ENCODE data around the gene ATP13A5. TPM values are rescaled to one million over a fixed set of nuclear protein-coding genes. Genes with fewer than 3 reads are reported as not detected.

ATP13A5 gene
- total and polyA plus RNA-seq, 2 of the 8 experiments (the other 6 are each of a cell fraction or from before 2014, with no cell fraction given), result not detected

GRCh38 chr3:193354423-193354822, 24.1 kb downstream of the ATP13A5 start:
- Histone ChIP-seq H2BK15ac (ENCODE audit: low read length) (no peak overlapping the region), H3K4me3 (ENCODE audit: extremely low read depth in 1 of 4, insufficient read depth in 2 of 4, low read depth in 3 of 4, low read length in 4 of 4) (no peak overlapping the region), H3K9ac (replicated peaks in 1 of 4; ENCODE audit: extremely low read depth in 1 of 4, low read depth in 3 of 4, low read length in 3 of 4) (no peak overlapping the region), H4K8ac (ENCODE audit: extremely low read depth, insufficient read depth, low read length) (no peak overlapping the region), H3K27ac (ENCODE audit: low read depth, low read length) (no peak overlapping the region), H2AK5ac (ENCODE audit: low read depth, low read length) (no peak overlapping the region), H3K18ac (ENCODE audit: extremely low read depth, low read length) (no peak overlapping the region), H4K91ac (replicated peaks; ENCODE audit: insufficient read length, low read length) (no peak overlapping the region), H3K27me3 (replicated peaks in 1 of 4; ENCODE audit: control insufficient read depth in 3 of 4, extremely low read depth in 1 of 4, insufficient read depth in 3 of 4, low read length in 3 of 4) (peaks cover 0 to 1% (median 0%) of the 10 kb centered on the region in 4 experiments; a peak in 1 of 7 replicates), H3K23ac (ENCODE audit: insufficient read length) (no peak overlapping the region), H3K23me2 (ENCODE audit: low read depth, low read length) (no peaks in the 10 kb centered on the region), H2BK20ac (ENCODE audit: low read length) (no peak overlapping the region), H3K14ac (ENCODE audit: insufficient read length) (no peak overlapping the region), H2BK12ac (ENCODE audit: low read depth, low read length) (no peak overlapping the region), H3K79me1 (ENCODE audit: low read depth, low read length) (no peaks in the 10 kb centered on the region), H4K5ac (ENCODE audit: insufficient read length, low read depth, low read length) (no peak overlapping the region), H3K79me2 (ENCODE audit: control insufficient read depth in 1 of 2, insufficient read depth in 2 of 2, low read length in 2 of 2) (no peaks in the 10 kb centered on the region), H4K20me1 (replicated peaks in 1 of 2; ENCODE audit: control insufficient read depth in 1 of 2, insufficient read depth in 2 of 2, low read length in 2 of 2) (no peaks in the 10 kb centered on the region), H3K4me2 (ENCODE audit: insufficient read depth in 1 of 2, low read depth in 2 of 2, low read length in 2 of 2) (no peak overlapping the region), H2BK120ac (replicated peaks; ENCODE audit: low read depth, low read length) (no peak overlapping the region), H2AFZ (ENCODE audit: low read length) (no peak overlapping the region), H2BK5ac (ENCODE audit: low read depth, low read length) (no peak overlapping the region), H3K36me3 (ENCODE audit: control insufficient read depth in 2 of 4, insufficient read depth in 4 of 4, low read length in 3 of 4) (no peaks in the 10 kb centered on the region), H3K9me3 (ENCODE audit: insufficient read depth in 2 of 2, low read depth in 1 of 2, low read length in 1 of 2) (no peaks in the 10 kb centered on the region), H3K4ac (replicated peaks; ENCODE audit: insufficient read length, low read depth, low read length) (no peak overlapping the region), H3K4me1 (replicated peaks in 1 of 4; ENCODE audit: control insufficient read depth in 3 of 4, insufficient read depth in 4 of 4, low read length in 3 of 4) (peaks cover 0 to 4% (median 0%) of the 10 kb centered on the region in 4 experiments; a peak in 2 of 7 replicates), H3K56ac (replicated peaks; ENCODE audit: insufficient read length, low read depth, low read length) (no peak overlapping the region)
- ChIA-PET POLR2A (ENCODE audit: partially characterized antibody) (no interaction called here), CTCF (ENCODE audit: partially characterized antibody) (no interaction called here)
- TF ChIP-seq SUZ12 (IDR thresholded peaks at IDR 0.05; ENCODE audit: low read length), result no peak
- no peak for TF ChIP-seq KDM1A (IDR thresholded peaks at IDR 0.05; ENCODE audit: borderline replicate concordance, low read length)
- TF ChIP-seq CBX8 (IDR thresholded peaks at IDR 0.05; ENCODE audit: borderline replicate concordance, low read depth, low read length), result no peak
- TF ChIP-seq ATF2 (IDR thresholded peaks at IDR 0.05; ENCODE audit: low read length), result no peak
- no peak for TF ChIP-seq SIX5 (IDR thresholded peaks at IDR 0.05; ENCODE audit: low read depth, low read length)
- no peak for TF ChIP-seq CTBP2 (IDR thresholded peaks at IDR 0.05; ENCODE audit: borderline replicate concordance, insufficient read depth, insufficient read length, low read length)
- no peak for TF ChIP-seq KDM5A (IDR thresholded peaks at IDR 0.05; ENCODE audit: low read length)
- no peak for TF ChIP-seq RXRA (IDR thresholded peaks at IDR 0.05; ENCODE audit: insufficient read depth, low read depth, low read length)
- TF ChIP-seq GABPA (IDR thresholded peaks at IDR 0.05; ENCODE audit: borderline replicate concordance, insufficient read depth, low read length), result no peak
- FAIRE-seq (no peak), DNase-seq (ENCODE audit: low read depth in 1 of 2, low spot score in 2 of 2) (no peak)
- WGBS, 2 experiments (ENCODE audit: extremely low coverage in 1 of 2, insufficient coverage in 1 of 2, insufficient read length in 1 of 2, insufficient replicate concordance in 2 of 2, low coverage in 1 of 2, low lambda C conversion rate in 2 of 2, missing lambda C conversion rate in 1 of 2), result 74% methylated on average over 5 of the region's 5 CpGs; no CpG with 5 or more reads in 1 of the 2 experiments
